Uterus (tissue), 4 donors: ENCODE measurements around the gene SLC9A1. TPM values are rescaled to one million over a fixed set of nuclear protein-coding genes. Genes with fewer than 3 reads are reported as not detected.

Experiments
- DNase-seq, 2 donors: peaks; one replicate each; pipeline ENCODE4 v3.0.0-alpha.2; 2019 to 2020
- H3K27ac ChIP-seq, 2 donors: fragments of 200-600 bp; sonication (generic); 1 replicate in 1 of 2; 2 replicates in 1 of 2; pipeline ENCODE4 v1.5.1; 2016 to 2018
- H3K27me3 ChIP-seq, 2 donors: fragments of 200-600 bp; sonication (generic); one replicate each; pipeline ENCODE4 v1.5.1; 2018 to 2019; ENCODE audit warnings: control low read depth in 1 of 2
- H3K36me3 ChIP-seq, 2 donors: fragments of 200-600 bp; sonication (generic); one replicate each; pipeline ENCODE4 v1.5.1; 2019; ENCODE audit warnings: control low read depth in 1 of 2
- H3K4me1 ChIP-seq, 2 donors: fragments of 200-600 bp; sonication (generic); one replicate each; pipeline ENCODE4 v1.5.1; 2018 to 2019; ENCODE audit warnings: control low read depth in 1 of 2
- H3K4me3 ChIP-seq, 2 donors: fragments of 200-600 bp; sonication (generic); 1 replicate in 1 of 2; 2 replicates in 1 of 2; pipeline ENCODE4 v1.5.1; 2018 to 2019; ENCODE audit warnings: mild to moderate bottlenecking in 1 of 2
- H3K9me3 ChIP-seq, 2 donors: fragments of 200-600 bp; sonication (generic); one replicate each; pipeline ENCODE4 v1.5.1; 2019; ENCODE audit warnings: control low read depth in 1 of 2
- CTCF ChIP-seq, 4 experiments: fragments of 200-600 bp in 2 of 4; fragments of 450-650 bp in 2 of 4; sonication (generic) in 2 of 4; IDR thresholded peaks; one replicate each; pipeline ENCODE4 v1.5.1; 2016 to 2019; ENCODE audit warnings: antibody characterized with exemption in 4 of 4, mild to moderate bottlenecking in 2 of 4, moderate library complexity in 1 of 4
- POLR2A ChIP-seq, 2 donors: fragments of 450-650 bp; IDR thresholded peaks; one replicate each; pipeline ENCODE4 v1.6.1; 2016; ENCODE audit warnings: antibody characterized with exemption in 2 of 2, mild to moderate bottlenecking in 1 of 2, moderate library complexity in 1 of 2
- intact Hi-C: fragments of 100-400 bp; cut with DNase I; formaldehyde crosslinking; loops from one replicate; pipeline ENCODE4 v1.15.1; 2023; ENCODE audit warnings: low total_unique reads
- total RNA-seq, 4 donors: library from RNA; depleted of rRNA in 3 of 4; stranded (reverse); fragments of >200 nt in 3 of 4; gene quantifications; one replicate each; pipeline versions ENCODE4 v1.1.0 to v1.2.4, GENCODE V29; 2014 to 2023
- donor health status: DM: yes; HTN: yes; CAD: no.

The SLC9A1 gene
- total RNA-seq, 4 donors from 2014 or later = 3.1 to 33.6 (median 18.4) TPM

DNA sequence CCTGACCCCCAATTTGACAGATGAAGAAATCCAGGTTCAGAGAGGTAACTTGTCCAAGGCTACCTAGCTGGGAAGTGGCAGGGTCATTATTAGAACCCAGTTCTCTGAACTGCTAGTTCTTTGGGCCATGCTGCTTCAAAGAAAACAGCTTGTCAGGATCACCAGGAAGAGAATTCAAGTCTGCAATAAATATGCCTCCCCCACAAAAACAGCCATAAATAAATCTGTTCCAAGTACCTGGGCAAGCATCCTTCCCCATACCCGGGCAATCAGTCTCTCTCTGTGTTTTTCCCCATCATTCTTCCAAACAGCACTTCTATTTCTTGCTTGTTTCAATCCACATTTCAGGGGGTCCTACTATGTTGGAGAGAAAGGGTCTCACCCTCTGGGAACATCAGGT is 34.1 kb downstream of the SLC9A1 start:
- H3K27ac ChIP-seq = peak overlapping the region; percentile 82 to 85

DNA sequence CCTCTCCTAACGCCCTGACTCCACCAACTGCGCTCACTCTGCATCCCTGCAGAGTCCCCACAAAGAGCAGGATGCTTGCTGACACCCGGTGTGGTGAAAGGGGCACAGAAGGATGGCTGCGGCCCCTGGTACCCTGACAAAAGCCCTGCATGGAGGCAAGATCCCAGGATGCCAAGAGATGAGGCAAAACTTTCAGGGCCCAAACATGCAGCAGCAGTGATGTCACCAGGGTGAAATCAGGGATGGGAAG is 36.6 kb downstream of the SLC9A1 start:
- peaks cover 14 to 25% of the 10 kb centered on the region in 2 donors for H3K4me1 ChIP-seq

More for the DNA sequence above, 34.1 kb downstream of the SLC9A1 start:
- intact Hi-C loops = no loop called here
- no peak for DNase-seq
- H3K27me3 ChIP-seq = no peaks in the 10 kb centered on the region
- no peak overlapping the region for H3K4me3 ChIP-seq
- no peaks in the 10 kb centered on the region for H3K36me3 ChIP-seq
- H3K9me3 ChIP-seq = no peaks in the 10 kb centered on the region
- peaks cover 14 to 25% of the 10 kb centered on the region in 2 donors for H3K4me1 ChIP-seq
- TF ChIP-seq POLR2A (IDR thresholded peaks at IDR 0.05) (no peak), CTCF (IDR thresholded peaks at IDR 0.05) (no peak)

DNA sequence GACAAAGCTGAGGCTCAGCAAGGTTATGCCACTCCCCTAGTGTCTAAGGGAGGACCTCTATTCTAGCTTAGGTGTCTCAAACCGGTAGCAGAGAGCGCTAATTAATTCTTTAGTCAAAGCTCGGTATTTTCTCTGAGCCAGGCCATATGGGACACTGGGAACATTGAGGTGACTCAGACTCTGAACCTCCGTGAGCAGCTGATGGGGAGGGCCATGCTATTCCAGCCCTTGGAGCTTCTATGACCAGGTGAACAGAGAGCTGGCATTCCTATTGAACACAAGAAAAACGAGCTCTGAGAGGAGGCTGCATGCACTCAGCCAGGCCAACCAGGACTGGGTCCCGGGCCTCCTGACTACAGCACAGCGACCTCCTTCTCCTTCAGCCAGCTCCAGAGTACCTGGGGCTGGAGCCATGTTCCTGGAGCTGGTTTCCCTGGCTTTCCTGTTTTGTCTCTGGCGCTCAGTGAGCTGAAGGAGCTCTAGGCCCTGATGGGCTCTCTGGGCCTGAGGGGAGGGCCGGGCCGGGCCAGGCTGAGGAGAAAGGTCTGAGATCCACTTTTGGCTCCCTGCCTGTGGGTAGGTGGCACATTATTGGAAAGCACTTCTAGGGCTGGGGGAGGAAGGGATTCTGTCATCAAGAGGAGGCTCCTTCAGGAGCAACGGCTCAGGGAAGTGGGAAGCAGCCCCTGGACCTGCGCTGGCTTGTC is 37.0 kb downstream of the SLC9A1 start:
- H3K4me1 ChIP-seq = peaks cover 14 to 25% of the 10 kb centered on the region in 2 donors
- H3K27ac ChIP-seq = peak overlapping the region; percentile 82 to 85
- no peaks in the 10 kb centered on the region for H3K36me3 ChIP-seq
- no peak overlapping the region for H3K4me3 ChIP-seq
- TF ChIP-seq CTCF (IDR thresholded peaks at IDR 0.05) (no peak), POLR2A (IDR thresholded peaks at IDR 0.05) (no peak)
- intact Hi-C loops = no loop called here
- H3K9me3 ChIP-seq = no peaks in the 10 kb centered on the region
- no peaks in the 10 kb centered on the region for H3K27me3 ChIP-seq
- DNase-seq = no peak

More for the DNA sequence above, 36.6 kb downstream of the SLC9A1 start:
- TF ChIP-seq POLR2A (IDR thresholded peaks at IDR 0.05) (no peak), CTCF (IDR thresholded peaks at IDR 0.05) (no peak)
- Histone ChIP-seq H3K27ac (peak overlapping the region; percentile 82 to 85), H3K36me3 (no peaks in the 10 kb centered on the region), H3K27me3 (no peaks in the 10 kb centered on the region), H3K9me3 (no peaks in the 10 kb centered on the region), H3K4me3 (no peak overlapping the region)
- intact Hi-C loops = no loop called here
- DNase-seq = no peak

DNA sequence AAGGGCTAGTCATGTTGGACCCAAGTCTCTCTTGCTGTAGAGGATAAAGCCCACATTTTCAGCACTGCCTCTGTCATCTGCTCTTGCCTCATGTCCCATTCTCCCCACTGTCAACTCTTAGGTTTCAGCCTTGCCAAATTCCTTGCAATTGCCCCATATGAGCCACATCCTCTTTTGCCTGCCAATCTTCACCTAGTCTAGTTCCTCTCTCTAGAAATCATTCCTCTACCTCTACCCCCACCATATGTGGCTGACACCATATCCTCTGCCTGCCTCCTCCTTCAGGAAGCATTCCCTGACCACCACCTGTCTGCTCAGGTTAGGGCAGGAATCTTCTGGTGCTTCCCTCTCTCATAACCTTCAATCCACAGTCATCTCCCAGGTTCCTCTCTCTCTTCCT is 38.2 kb downstream of the SLC9A1 start:
- Histone ChIP-seq H3K4me1 (peaks cover 18 to 28% of the 10 kb centered on the region in 2 donors), H3K27me3 (no peaks in the 10 kb centered on the region), H3K9me3 (no peaks in the 10 kb centered on the region), H3K36me3 (no peaks in the 10 kb centered on the region), H3K27ac (peak overlapping the region; percentile 82 to 85), H3K4me3 (no peak overlapping the region)
- intact Hi-C loops = no loop called here
- no peak for DNase-seq
- TF ChIP-seq CTCF (IDR thresholded peaks at IDR 0.05) = no peak
- no peak for TF ChIP-seq POLR2A (IDR thresholded peaks at IDR 0.05)

- Histone ChIP-seq H3K27me3 (no peaks in the 10 kb centered on the region), H3K4me3 (no peak overlapping the region), H3K36me3 (no peaks in the 10 kb centered on the region), H3K4me1 (peaks cover 18 to 28% of the 10 kb centered on the region in 2 donors), H3K9me3 (no peaks in the 10 kb centered on the region), H3K27ac (peak overlapping the region; percentile 43 to 85)
- TF ChIP-seq CTCF (IDR thresholded peaks at IDR 0.05) (no peak), POLR2A (IDR thresholded peaks at IDR 0.05) (no peak)
- intact Hi-C loops = no loop called here
- DNase-seq = peak; percentile 69 to 71
These were observed 38.7 kb downstream of the SLC9A1 start for GRCh38 chr1:27116232-27116631.
